ENCODE measurements around the gene RAB2B.

- TF ChIP-seq CTCF (IDR thresholded peaks at IDR 0.05) (no peak), POLR2A (IDR thresholded peaks at IDR 0.05) (no peak)
Measured at GRCh38 chr14:21520767-21521166, 44.0 kb upstream of the RAB2B start.
